ENCODE data around the gene UGT1A9.

The UGT1A9 gene

GRCh38 chr2:233674995-233675394 is 3.3 kb downstream of the UGT1A9 start:
- H4K20me1 ChIP-seq: no peaks in the 10 kb centered on the region
- no peak overlapping the region for H3K9ac ChIP-seq
- no peak for TF ChIP-seq Cebpa-rat (IDR thresholded peaks at IDR 0.05)
- no peak overlapping the region for H3K27ac ChIP-seq
- no peaks in the 10 kb centered on the region for H3K9me3 ChIP-seq (replicated peaks in 1 of 11)
- no peak overlapping the region for H3K4me3 ChIP-seq
- H3K4me1 ChIP-seq: no peaks in the 10 kb centered on the region
- no peaks in the 10 kb centered on the region for H3K36me3 ChIP-seq
- H3K27me3 ChIP-seq: no peaks in the 10 kb centered on the region
- no peak overlapping the region for H3K4me2 ChIP-seq

GRCh38 chr2:233676046-233676445 is 4.3 kb downstream of the UGT1A9 start:
- no peak overlapping the region for H3K4me2 ChIP-seq
- no peak overlapping the region for H3K4me3 ChIP-seq
- no peak overlapping the region for H3K9ac ChIP-seq
- no peaks in the 10 kb centered on the region for H3K36me3 ChIP-seq
- H3K4me1 ChIP-seq: no peaks in the 10 kb centered on the region
- no peaks in the 10 kb centered on the region for H4K20me1 ChIP-seq
- no peak overlapping the region for H3K27ac ChIP-seq
- H3K9me3 ChIP-seq (replicated peaks in 1 of 11): no peaks in the 10 kb centered on the region
- H3K27me3 ChIP-seq: no peaks in the 10 kb centered on the region
- TF ChIP-seq Cebpa-rat (IDR thresholded peaks at IDR 0.05): no peak

GRCh38 chr2:233679196-233679595 is 7.5 kb downstream of the UGT1A9 start:
- H3K4me2 ChIP-seq: no peak overlapping the region
- no peaks in the 10 kb centered on the region for H3K9me3 ChIP-seq (replicated peaks in 1 of 11)
- no peak overlapping the region for H3K9ac ChIP-seq
- no peaks in the 10 kb centered on the region for H4K20me1 ChIP-seq
- no peaks in the 10 kb centered on the region for H3K27me3 ChIP-seq
- TF ChIP-seq Cebpa-rat (IDR thresholded peaks at IDR 0.05): no peak
- peaks cover 6 to 14% (median 9%) of the 10 kb centered on the region in 10 experiments; a peak in 18 of 20 replicates for H3K4me1 ChIP-seq
- no peak overlapping the region for H3K4me3 ChIP-seq
- H3K36me3 ChIP-seq: no peaks in the 10 kb centered on the region
- no peak overlapping the region for H3K27ac ChIP-seq

- Histone ChIP-seq H3K27me3 (no peaks in the 10 kb centered on the region), H3K27ac (no peak overlapping the region)
These were observed 8.8 kb downstream of the UGT1A9 start for GRCh38 chr2:233680361-233681045.

GRCh38 chr2:233681521-233682099 is 9.9 kb downstream of the UGT1A9 start, which contains the start of gene UGT1A7:
Gene UGT1A7 (plus strand): TSS chr2:233681901. CDS start chr2:233681938, 37 bp downstream.
- Histone ChIP-seq H3K4me3 (no peak within 1 kb of the TSS), H3K4me1 (peaks cover 6 to 14% (median 9%) of the 10 kb centered on the region in 10 experiments; a peak in 18 of 20 replicates), H4K20me1 (no peaks in the 10 kb centered on the region), H3K4me2 (peak within 1 kb of the TSS in 10 of 11 experiments; percentile 9 to 48 (median 42); a peak in 14 of 22 replicates), H3K9ac (no peak within 1 kb of the TSS), H3K27ac (no peak within 1 kb of the TSS), H3K9me3 (replicated peaks in 1 of 11) (no peaks in the 10 kb centered on the region), H3K36me3 (no peaks in the 10 kb centered on the region), H3K27me3 (no peaks in the 10 kb centered on the region)
- no peak for TF ChIP-seq Cebpa-rat (IDR thresholded peaks at IDR 0.05)

More at GRCh38 chr2:233680361-233681045, 8.8 kb downstream of the UGT1A9 start:
- no peak for TF ChIP-seq Cebpa-rat (IDR thresholded peaks at IDR 0.05)
- no peaks in the 10 kb centered on the region for H4K20me1 ChIP-seq
- no peak overlapping the region for H3K4me2 ChIP-seq
- no peaks in the 10 kb centered on the region for H3K36me3 ChIP-seq
- H3K9me3 ChIP-seq (replicated peaks in 1 of 11): no peaks in the 10 kb centered on the region
- H3K9ac ChIP-seq: no peak overlapping the region
- H3K4me1 ChIP-seq: peaks cover 6 to 14% (median 9%) of the 10 kb centered on the region in 10 experiments; a peak in 18 of 20 replicates
- H3K4me3 ChIP-seq: no peak overlapping the region

- Histone ChIP-seq H3K4me2 (no peak overlapping the region), H3K4me1 (peaks cover 6 to 14% (median 9%) of the 10 kb centered on the region in 10 experiments; a peak in 18 of 20 replicates), H3K4me3 (no peak overlapping the region), H4K20me1 (no peaks in the 10 kb centered on the region), H3K9me3 (replicated peaks in 1 of 11) (no peaks in the 10 kb centered on the region), H3K36me3 (no peaks in the 10 kb centered on the region), H3K27ac (no peak overlapping the region), H3K27me3 (no peaks in the 10 kb centered on the region), H3K9ac (no peak overlapping the region)
- no peak for TF ChIP-seq Cebpa-rat (IDR thresholded peaks at IDR 0.05)
These were observed 12.9 kb downstream of the UGT1A9 start for GRCh38 chr2:233684640-233685039.

- no peaks in the 10 kb centered on the region for H3K9me3 ChIP-seq (replicated peaks in 1 of 11)
- peaks cover 6 to 18% (median 9%) of the 10 kb centered on the region in 10 experiments; a peak in 18 of 20 replicates for H3K4me1 ChIP-seq
- no peak overlapping the region for H3K4me2 ChIP-seq
- no peak overlapping the region for H3K27ac ChIP-seq
- no peak overlapping the region for H3K4me3 ChIP-seq
- H3K9ac ChIP-seq: no peak overlapping the region
- no peak for TF ChIP-seq Cebpa-rat (IDR thresholded peaks at IDR 0.05)
- H3K27me3 ChIP-seq: no peaks in the 10 kb centered on the region
- H3K36me3 ChIP-seq: no peaks in the 10 kb centered on the region
- no peaks in the 10 kb centered on the region for H4K20me1 ChIP-seq
These were observed 15.2 kb downstream of the UGT1A9 start for GRCh38 chr2:233686928-233687327.

- H3K27ac ChIP-seq: no peak overlapping the region
- H3K27me3 ChIP-seq: no peaks in the 10 kb centered on the region
These were observed 16.6 kb downstream of the UGT1A9 start for GRCh38 chr2:233688341-233688740.

GRCh38 chr2:233689031-233689430 is 17.3 kb downstream of the UGT1A9 start:
- H3K4me1 ChIP-seq: peaks cover 0 to 5% (median 0%) of the 10 kb centered on the region in 10 experiments; a peak in 2 of 20 replicates
- no peak overlapping the region for H3K4me2 ChIP-seq
- H4K20me1 ChIP-seq: no peaks in the 10 kb centered on the region

More at GRCh38 chr2:233688341-233688740, 16.6 kb downstream of the UGT1A9 start:
- Histone ChIP-seq H3K36me3 (no peaks in the 10 kb centered on the region), H3K4me3 (no peak overlapping the region), H4K20me1 (no peaks in the 10 kb centered on the region), H3K9ac (no peak overlapping the region), H3K4me2 (no peak overlapping the region), H3K4me1 (peaks cover 0 to 5% (median 0%) of the 10 kb centered on the region in 10 experiments; a peak in 5 of 20 replicates), H3K9me3 (replicated peaks in 1 of 11) (no peaks in the 10 kb centered on the region)
- no peak for TF ChIP-seq Cebpa-rat (IDR thresholded peaks at IDR 0.05)

More at GRCh38 chr2:233689031-233689430, 17.3 kb downstream of the UGT1A9 start:
- H3K27me3 ChIP-seq: no peaks in the 10 kb centered on the region
- no peak overlapping the region for H3K4me3 ChIP-seq
- no peaks in the 10 kb centered on the region for H3K9me3 ChIP-seq (replicated peaks in 1 of 11)
- H3K9ac ChIP-seq: no peak overlapping the region
- no peak for TF ChIP-seq Cebpa-rat (IDR thresholded peaks at IDR 0.05)
- no peaks in the 10 kb centered on the region for H3K36me3 ChIP-seq
- no peak overlapping the region for H3K27ac ChIP-seq

All from BLaER1 treated with 17β-estradiol and CSF1 and Interleukin-3, amounts not matched to agents 10 nM and 100 nM (cell line).